ENCODE measurements around the gene SF3B6.

The SF3B6 gene

GRCh38 chr2:24065341-24065740, 10.8 kb downstream of the SF3B6 start:
- H3K9me3 ChIP-seq (ENCODE audit: severe bottlenecking), result no peaks in the 10 kb centered on the region
- TF ChIP-seq, protein P1, sequence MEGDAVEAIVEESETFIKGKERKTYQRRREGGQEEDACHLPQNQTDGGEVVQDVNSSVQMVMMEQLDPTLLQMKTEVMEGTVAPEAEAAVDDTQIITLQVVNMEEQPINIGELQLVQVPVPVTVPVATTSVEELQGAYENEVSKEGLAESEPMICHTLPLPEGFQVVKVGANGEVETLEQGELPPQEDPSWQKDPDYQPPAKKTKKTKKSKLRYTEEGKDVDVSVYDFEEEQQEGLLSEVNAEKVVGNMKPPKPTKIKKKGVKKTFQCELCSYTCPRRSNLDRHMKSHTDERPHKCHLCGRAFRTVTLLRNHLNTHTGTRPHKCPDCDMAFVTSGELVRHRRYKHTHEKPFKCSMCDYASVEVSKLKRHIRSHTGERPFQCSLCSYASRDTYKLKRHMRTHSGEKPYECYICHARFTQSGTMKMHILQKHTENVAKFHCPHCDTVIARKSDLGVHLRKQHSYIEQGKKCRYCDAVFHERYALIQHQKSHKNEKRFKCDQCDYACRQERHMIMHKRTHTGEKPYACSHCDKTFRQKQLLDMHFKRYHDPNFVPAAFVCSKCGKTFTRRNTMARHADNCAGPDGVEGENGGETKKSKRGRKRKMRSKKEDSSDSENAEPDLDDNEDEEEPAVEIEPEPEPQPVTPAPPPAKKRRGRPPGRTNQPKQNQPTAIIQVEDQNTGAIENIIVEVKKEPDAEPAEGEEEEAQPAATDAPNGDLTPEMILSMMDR (IDR thresholded peaks at IDR 0.05; ENCODE audit: low read depth, low read length), result no peak
- peaks cover 40% of the 10 kb centered on the region for H3K36me3 ChIP-seq
- no peak overlapping the region for H3K27ac ChIP-seq
- DNase-seq, result no peak
- H3K4me3 ChIP-seq (ENCODE audit: low read depth, low read length), result no peak overlapping the region
- no peaks in the 10 kb centered on the region for H3K27me3 ChIP-seq (ENCODE audit: insufficient read depth, low read depth, severe bottlenecking)

DNA sequence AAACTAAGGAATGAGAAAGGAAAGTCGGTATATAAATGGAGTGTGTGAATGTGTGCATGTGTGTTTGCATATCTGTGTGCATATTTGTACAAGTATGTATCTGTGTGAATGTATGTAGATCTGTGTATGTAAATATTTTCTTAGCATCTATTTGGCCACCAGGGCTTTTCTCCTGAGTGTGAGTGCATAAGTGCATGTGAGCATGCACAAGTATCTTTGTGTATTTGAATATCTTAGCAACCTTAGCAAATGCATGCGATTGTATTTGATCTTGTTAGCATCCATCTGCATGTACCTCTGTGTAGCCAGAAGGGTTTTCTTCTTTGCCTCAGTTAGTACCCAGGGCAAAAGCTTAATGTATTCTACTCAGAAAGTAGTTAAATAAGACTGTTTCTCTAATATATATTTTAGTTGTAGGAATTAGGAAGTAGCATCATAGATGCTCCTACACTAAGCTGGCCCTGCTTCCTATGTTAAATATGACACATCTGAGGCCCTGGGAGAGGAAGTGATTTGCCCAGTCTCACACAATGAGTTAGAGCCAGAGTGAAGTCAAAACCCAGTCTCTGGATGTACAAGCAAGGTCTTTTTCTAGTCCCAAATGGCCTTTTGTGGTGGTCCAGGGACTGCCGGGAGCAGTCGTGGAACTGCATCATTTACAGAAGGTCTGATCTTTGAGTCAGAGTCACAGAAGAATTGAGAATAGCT, 17.4 kb downstream of the SF3B6 start:
- TF ChIP-seq, protein P1 (IDR thresholded peaks at IDR 0.05; ENCODE audit: low read depth, low read length), result no peak
- no peak for DNase-seq
- H3K36me3 ChIP-seq, result no peaks in the 10 kb centered on the region

GRCh38 chr2:24055750-24056149, 20.4 kb downstream of the SF3B6 start:
- Histone ChIP-seq H3K27ac (no peak overlapping the region), H3K9me3 (ENCODE audit: severe bottlenecking) (peaks cover 3% of the 10 kb centered on the region), H3K27me3 (ENCODE audit: insufficient read depth, low read depth, severe bottlenecking) (no peaks in the 10 kb centered on the region), H3K36me3 (no peaks in the 10 kb centered on the region), H3K4me3 (ENCODE audit: low read depth, low read length) (no peak overlapping the region)
- DNase-seq, result no peak
- TF ChIP-seq, protein P1 (IDR thresholded peaks at IDR 0.05; ENCODE audit: low read depth, low read length), result no peak

More for the DNA sequence above, 17.4 kb downstream of the SF3B6 start:
- Histone ChIP-seq H3K9me3 (ENCODE audit: severe bottlenecking) (peaks cover 3% of the 10 kb centered on the region), H3K4me3 (ENCODE audit: low read depth, low read length) (no peak overlapping the region), H3K27ac (no peak overlapping the region), H3K27me3 (ENCODE audit: insufficient read depth, low read depth, severe bottlenecking) (no peaks in the 10 kb centered on the region)

DNA sequence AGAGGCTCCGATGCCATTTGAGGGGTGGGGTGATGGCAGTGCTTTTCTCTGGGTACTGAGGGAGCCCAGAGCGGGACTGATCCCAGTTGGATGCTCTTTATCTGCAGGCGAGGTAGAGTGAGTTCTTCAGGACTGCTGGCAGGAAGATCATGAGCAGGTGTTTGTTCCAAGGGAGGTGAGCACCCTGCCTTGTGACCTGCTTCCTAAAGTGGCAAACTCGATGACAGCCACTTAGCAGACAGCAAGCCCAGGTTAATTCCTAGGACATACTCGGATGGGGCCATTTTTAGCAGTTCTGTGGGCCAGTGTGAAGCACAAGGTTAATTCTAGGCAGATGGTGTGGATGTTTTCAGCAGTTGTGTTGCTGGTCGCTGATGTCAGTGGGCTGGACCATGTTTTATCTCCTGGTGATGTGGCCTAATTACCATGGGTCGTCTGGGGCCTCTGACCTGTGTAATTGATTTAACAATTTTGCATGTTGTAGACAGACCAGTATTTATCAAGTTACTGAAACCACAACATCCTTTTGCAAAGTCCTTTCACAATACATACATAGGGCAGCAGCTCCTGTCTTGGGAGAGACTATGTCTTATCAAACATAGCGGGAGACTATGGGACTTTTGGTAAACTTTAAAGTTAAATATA, 21.6 kb downstream of the SF3B6 start:
- Histone ChIP-seq H3K4me3 (ENCODE audit: low read depth, low read length) (no peak overlapping the region), H3K36me3 (no peaks in the 10 kb centered on the region), H3K9me3 (ENCODE audit: severe bottlenecking) (peaks cover 3% of the 10 kb centered on the region), H3K27ac (peak overlapping the region; percentile 14; the same call in 1 of the 2 replicates), H3K27me3 (ENCODE audit: insufficient read depth, low read depth, severe bottlenecking) (no peaks in the 10 kb centered on the region)
- TF ChIP-seq, protein P1 (IDR thresholded peaks at IDR 0.05; ENCODE audit: low read depth, low read length), result no peak
- DNase-seq, result peak; percentile 23

- Histone ChIP-seq H3K27me3 (ENCODE audit: insufficient read depth, low read depth, severe bottlenecking) (no peaks in the 10 kb centered on the region), H3K27ac (no peak overlapping the region), H3K4me3 (ENCODE audit: low read depth, low read length) (no peak overlapping the region), H3K9me3 (ENCODE audit: severe bottlenecking) (peaks cover 3% of the 10 kb centered on the region), H3K36me3 (no peaks in the 10 kb centered on the region)
- DNase-seq, result no peak
- TF ChIP-seq, protein P1 (IDR thresholded peaks at IDR 0.05; ENCODE audit: low read depth, low read length), result no peak
Measured at GRCh38 chr2:24052951-24053350, 23.2 kb downstream of the SF3B6 start.

Measured in WERI-Rb-1 (cell line).